Kidney epithelial cell (primary cell): Measurements from ENCODE around the gene WNT7B. TPM values are rescaled to one million over a fixed set of nuclear protein-coding genes. Genes with fewer than 3 reads are reported as not detected.

Experiments used
- DNase-seq: peaks from one replicate; pipeline ENCODE4 v3.0.0-alpha.2; 2010; ENCODE audit warnings: low read depth
- H3K27me3 ChIP-seq: 2 replicates; pipeline ENCODE4 v1.6.0; 2011; ENCODE audit warnings: low read length; ENCODE audit not compliant: control insufficient read depth, insufficient read depth
- H3K36me3 ChIP-seq: 2 replicates; pipeline ENCODE4 v1.5.1; 2011; ENCODE audit warnings: low read length; ENCODE audit not compliant: control insufficient read depth, insufficient read depth
- H3K4me3 ChIP-seq: 2 replicates; pipeline ENCODE4 v1.5.1; 2011; ENCODE audit warnings: low read depth, mild to moderate bottlenecking, control low read depth, low read length
- CTCF ChIP-seq: IDR thresholded peaks from 2 replicates; pipeline ENCODE4 v1.5.1; 2011; ENCODE audit warnings: mild to moderate bottlenecking, moderate library complexity, low read length, control low read depth, inconsistent platforms; ENCODE audit not compliant: insufficient read depth, poor library complexity, severe bottlenecking
- total RNA-seq: library from RNA; depleted of rRNA; stranded (reverse); fragments of >200 nt; gene quantifications from 2 replicates; pipeline ENCODE4 v1.2.3, GENCODE V29; 2015

The WNT7B gene
- total RNA-seq, 1 donor from 2014 or later = 15.3 TPM

- H3K4me3 ChIP-seq = no peak overlapping the region
- peaks cover 4% of the 10 kb centered on the region for H3K27me3 ChIP-seq
- no peaks in the 10 kb centered on the region for H3K36me3 ChIP-seq
- peak; percentile 25 for TF ChIP-seq CTCF
- no peak for DNase-seq
Measured at GRCh38 chr22:45969414-45969799, 7.6 kb downstream of the WNT7B start.

GRCh38 chr22:45968751-45969413, 8.1 kb downstream of the WNT7B start:
- DNase-seq = peak; percentile 81
- peaks cover 4% of the 10 kb centered on the region for H3K27me3 ChIP-seq
- no peak overlapping the region for H3K4me3 ChIP-seq
- no peaks in the 10 kb centered on the region for H3K36me3 ChIP-seq
- TF ChIP-seq CTCF = no peak

- H3K27me3 ChIP-seq = peaks cover 4% of the 10 kb centered on the region
- DNase-seq = no peak
- TF ChIP-seq CTCF = no peak
Measured at GRCh38 chr22:45968003-45968650, 8.8 kb downstream of the WNT7B start.

GRCh38 chr22:45966895-45967365, 10.0 kb downstream of the WNT7B start:
- no peak for DNase-seq
- no peak overlapping the region for H3K4me3 ChIP-seq
- H3K36me3 ChIP-seq = no peaks in the 10 kb centered on the region
- no peak for TF ChIP-seq CTCF
- H3K27me3 ChIP-seq = no peaks in the 10 kb centered on the region

More at GRCh38 chr22:45968003-45968650, 8.8 kb downstream of the WNT7B start:
- no peak overlapping the region for H3K4me3 ChIP-seq
- no peaks in the 10 kb centered on the region for H3K36me3 ChIP-seq

GRCh38 chr22:45966320-45966894, 10.6 kb downstream of the WNT7B start:
- no peak overlapping the region for H3K4me3 ChIP-seq
- H3K36me3 ChIP-seq = no peaks in the 10 kb centered on the region
- TF ChIP-seq CTCF = no peak
- no peaks in the 10 kb centered on the region for H3K27me3 ChIP-seq
- no peak for DNase-seq
